ENCODE measurements around the gene MAST2. TPM values are rescaled to one million over a fixed set of nuclear protein-coding genes. Genes with fewer than 3 reads are reported as not detected.

MAST2 gene
- total and polyA plus RNA-seq, 9 of the 15 experiments (the other 6 are each of a cell fraction or from before 2014, with no cell fraction given) = 0.73 to 32.0 (median 17.8) TPM

- TF ChIP-seq UBTF (IDR thresholded peaks at IDR 0.05; ENCODE audit: borderline replicate concordance in 1 of 2, low read depth in 2 of 2, low read length in 2 of 2) = no peak
- TF ChIP-seq NR2C1 (IDR thresholded peaks at IDR 0.05) = no peak
- TF ChIP-seq NR2C1 (tag; IDR thresholded peaks at IDR 0.05) = peak; percentile 12; the same call in 1 of the 2 replicates
- TF ChIP-seq ZFP30 (CRISPR knock-in tag; IDR thresholded peaks at IDR 0.05; ENCODE audit: borderline replicate concordance) = no peak
- TF ChIP-seq USF2 (CRISPR knock-in tag; IDR thresholded peaks at IDR 0.05) = peak; percentile 86
- TF ChIP-seq ZSCAN29 (IDR thresholded peaks at IDR 0.05) = no peak
- TF ChIP-seq ZNF780A (CRISPR knock-in tag; IDR thresholded peaks at IDR 0.05) = no peak
- peak; percentile 34; the same call in 1 of the 2 replicates for TF ChIP-seq ZEB2 (IDR thresholded peaks at IDR 0.05)
- peak; percentile 63 for TF ChIP-seq ETV1 (tag; conservative IDR thresholded peaks at IDR 0.05; ENCODE audit: low read depth)
- no peak for TF ChIP-seq STAT6 (CRISPR knock-in tag; IDR thresholded peaks at IDR 0.05)
- TF ChIP-seq KDM1A (IDR thresholded peaks at IDR 0.05) = no peak
- peak; percentile 84 to 89 for TF ChIP-seq FOXK2 (conservative IDR thresholded peaks at IDR 0.05 in 1 of 2, IDR thresholded peaks at IDR 0.05 in 1 of 2; ENCODE audit: low read depth in 2 of 2)
- TF ChIP-seq ELF1 (tag; IDR thresholded peaks at IDR 0.05) = peak; percentile 86
- TF ChIP-seq PRDM10 (IDR thresholded peaks at IDR 0.05; ENCODE audit: partially characterized antibody) = no peak
These were observed 262.0 kb downstream of the MAST2 start (continued) for GRCh38 chr1:46065405-46065804.
